ENCODE data around the gene RANGAP1.

- TF ChIP-seq, protein P1, sequence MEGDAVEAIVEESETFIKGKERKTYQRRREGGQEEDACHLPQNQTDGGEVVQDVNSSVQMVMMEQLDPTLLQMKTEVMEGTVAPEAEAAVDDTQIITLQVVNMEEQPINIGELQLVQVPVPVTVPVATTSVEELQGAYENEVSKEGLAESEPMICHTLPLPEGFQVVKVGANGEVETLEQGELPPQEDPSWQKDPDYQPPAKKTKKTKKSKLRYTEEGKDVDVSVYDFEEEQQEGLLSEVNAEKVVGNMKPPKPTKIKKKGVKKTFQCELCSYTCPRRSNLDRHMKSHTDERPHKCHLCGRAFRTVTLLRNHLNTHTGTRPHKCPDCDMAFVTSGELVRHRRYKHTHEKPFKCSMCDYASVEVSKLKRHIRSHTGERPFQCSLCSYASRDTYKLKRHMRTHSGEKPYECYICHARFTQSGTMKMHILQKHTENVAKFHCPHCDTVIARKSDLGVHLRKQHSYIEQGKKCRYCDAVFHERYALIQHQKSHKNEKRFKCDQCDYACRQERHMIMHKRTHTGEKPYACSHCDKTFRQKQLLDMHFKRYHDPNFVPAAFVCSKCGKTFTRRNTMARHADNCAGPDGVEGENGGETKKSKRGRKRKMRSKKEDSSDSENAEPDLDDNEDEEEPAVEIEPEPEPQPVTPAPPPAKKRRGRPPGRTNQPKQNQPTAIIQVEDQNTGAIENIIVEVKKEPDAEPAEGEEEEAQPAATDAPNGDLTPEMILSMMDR (conservative IDR thresholded peaks at IDR 0.05 in 1 of 2, IDR thresholded peaks at IDR 0.05 in 1 of 2; ENCODE audit: low read depth in 1 of 2, low read length in 2 of 2) = no peak
- no peak for TF ChIP-seq EZH2 (IDR thresholded peaks at IDR 0.05; ENCODE audit: low read length, missing control alignments)
These were observed 44.2 kb upstream of the RANGAP1 start for GRCh38 chr22:41330169-41330568.
